Karpas-422 (cell line): ENCODE results near the gene SDK1. TPM values are rescaled to one million over a fixed set of nuclear protein-coding genes. Genes with fewer than 3 reads are reported as not detected.

Experiments used
- DNase-seq: peaks from one replicate; pipeline ENCODE4 v3.0.0-alpha.2; 2015
- H2AFZ ChIP-seq: fragments of 200-600 bp; sonication (generic); 2 replicates; pipeline ENCODE4 v1.6.1; 2014; ENCODE audit warnings: antibody characterized with exemption, low read length, mixed read lengths
- H3K27ac ChIP-seq: fragments of 200-600 bp; sonication (generic); 2 replicates; pipeline ENCODE4 v1.5.1; 2014; ENCODE audit warnings: mild to moderate bottlenecking, low read length, moderate library complexity
- H3K27me3 ChIP-seq: fragments of 200-600 bp; sonication (generic); 2 replicates; pipeline ENCODE4 v1.6.1; 2014; ENCODE audit warnings: low read length, mixed read lengths
- H3K36me3 ChIP-seq: fragments of 200-600 bp; sonication (generic); 2 replicates; pipeline ENCODE4 v1.6.1; 2014; ENCODE audit warnings: low read length, mixed read lengths; ENCODE audit not compliant: insufficient read depth
- H3K4me1 ChIP-seq: fragments of 200-600 bp; sonication (generic); 2 replicates; pipeline ENCODE4 v1.6.1; 2014; ENCODE audit warnings: mild to moderate bottlenecking, low read length, mixed read lengths
- H3K4me2 ChIP-seq: fragments of 200-600 bp; sonication (generic); 2 replicates; pipeline ENCODE4 v1.6.1; 2014; ENCODE audit warnings: low read length, low read depth, mild to moderate bottlenecking; ENCODE audit not compliant: poor library complexity, severe bottlenecking
- H3K4me3 ChIP-seq: fragments of 200-600 bp; sonication (generic); 2 replicates; pipeline ENCODE4 v1.5.1; 2014; ENCODE audit warnings: mild to moderate bottlenecking, antibody characterized with exemption, low read length, mixed read lengths
- H3K79me2 ChIP-seq: fragments of 200-600 bp; sonication (generic); 2 replicates; pipeline ENCODE4 v1.6.1; 2014; ENCODE audit warnings: mild to moderate bottlenecking, low read length, mixed read lengths
- H3K9ac ChIP-seq: fragments of 200-600 bp; sonication (generic); 2 replicates; pipeline ENCODE4 v1.6.0; 2014; ENCODE audit warnings: low read length
- H3K9me2 ChIP-seq: fragments of 200-600 bp; sonication (generic), shearing (Covaris generic); replicated peaks from 2 replicates; pipeline ENCODE4 v1.6.0; 2014; ENCODE audit warnings: mild to moderate bottlenecking, low read length, moderate library complexity; ENCODE audit not compliant: insufficient read depth
- H3K9me3 ChIP-seq: fragments of 300-700, 200-600 bp; sonication (generic); 2 replicates; pipeline ENCODE4 v1.6.1; 2014; ENCODE audit warnings: low read length, mixed read lengths
- H4K20me1 ChIP-seq: fragments of 200-600 bp; sonication (generic); 2 replicates; pipeline ENCODE4 v1.6.1; 2014; ENCODE audit warnings: mild to moderate bottlenecking, antibody characterized with exemption, low read length, low read depth; ENCODE audit not compliant: insufficient read depth
- total RNA-seq: library from RNA; depleted of rRNA; stranded (reverse); fragments of >200 nt; shearing (Covaris generic); gene quantifications from 2 replicates; pipeline ENCODE4 v1.2.3, GENCODE V29; 2014; ENCODE audit warnings: low replicate concordance

SDK1 gene
- total RNA-seq, 1 experiment from 2014 or later = not detected

DNA sequence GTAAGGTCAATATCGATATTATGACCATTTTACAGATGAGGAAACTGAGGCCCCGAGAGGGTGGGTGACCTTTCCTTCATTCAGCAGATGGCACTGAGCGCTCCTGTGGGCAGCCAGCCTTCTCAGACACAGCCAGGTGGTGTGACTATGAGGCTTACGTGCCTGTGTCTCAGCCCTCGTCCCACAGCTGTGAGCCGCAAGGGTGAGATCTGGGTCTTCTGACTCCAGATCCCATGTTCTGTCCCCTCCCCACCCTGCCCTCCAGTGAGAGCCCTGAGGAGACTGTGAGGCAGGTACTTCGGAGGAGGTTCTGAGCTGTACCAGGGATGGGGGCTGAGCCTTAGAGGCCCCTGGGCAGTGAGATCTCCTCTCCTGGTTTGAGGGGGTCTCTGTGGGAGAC, 767.2 kb downstream of the SDK1 start:
- no peak overlapping the region for H3K9ac ChIP-seq
- H3K9me3 ChIP-seq = no peaks in the 10 kb centered on the region
- H3K9me2 ChIP-seq = no peaks in the 10 kb centered on the region
- H3K4me3 ChIP-seq = no peak overlapping the region
- H4K20me1 ChIP-seq = no peaks in the 10 kb centered on the region
- H3K79me2 ChIP-seq = no peaks in the 10 kb centered on the region
- H3K4me2 ChIP-seq = no peak overlapping the region
- H3K36me3 ChIP-seq = no peaks in the 10 kb centered on the region
- H2AFZ ChIP-seq = no peak overlapping the region
- DNase-seq = no peak
- H3K27ac ChIP-seq = no peak overlapping the region
- no peaks in the 10 kb centered on the region for H3K4me1 ChIP-seq
- H3K27me3 ChIP-seq = no peaks in the 10 kb centered on the region

DNA sequence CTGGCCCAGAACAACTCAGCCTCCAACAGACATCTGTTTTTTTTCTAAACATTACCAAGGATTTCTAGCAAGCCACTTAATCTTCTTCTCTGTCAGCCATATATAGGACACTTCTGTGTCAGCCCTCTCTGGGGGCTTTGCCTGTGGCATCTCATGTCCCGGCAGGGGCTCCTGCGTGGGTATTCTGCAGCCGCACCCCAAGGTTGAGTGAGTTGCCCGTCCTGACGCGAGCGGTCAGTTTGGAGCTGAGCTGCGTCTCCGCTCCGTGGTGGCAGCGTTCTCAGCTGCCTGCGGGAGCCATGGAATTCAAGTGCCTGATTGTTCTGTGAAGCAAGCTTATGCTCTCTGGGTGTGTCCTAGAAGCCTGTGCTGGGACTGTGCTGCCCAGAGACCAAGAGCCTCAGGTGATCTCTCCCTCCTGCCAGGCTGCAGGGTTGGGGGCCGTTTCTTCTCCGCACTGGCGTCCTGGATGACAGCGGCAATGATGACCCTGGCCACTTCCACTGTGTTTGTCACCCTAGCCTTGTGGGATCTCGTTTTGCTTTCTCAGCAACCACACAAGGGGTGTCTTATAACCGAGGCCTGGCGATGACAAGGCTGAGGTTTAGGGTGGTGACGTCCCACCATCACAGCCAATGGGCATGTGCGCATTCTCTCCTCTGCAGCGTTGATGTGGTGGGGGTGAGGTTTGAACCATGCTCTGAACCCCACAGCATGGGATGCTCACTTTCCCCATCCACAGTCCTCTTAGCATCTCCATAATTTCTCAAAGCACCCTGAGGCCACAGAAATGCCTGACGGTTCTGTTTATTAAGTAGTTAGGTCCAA, 768.4 kb downstream of the SDK1 start:
- Histone ChIP-seq H3K9me2 (no peaks in the 10 kb centered on the region), H3K9ac (no peak overlapping the region), H3K27me3 (no peaks in the 10 kb centered on the region), H3K9me3 (no peaks in the 10 kb centered on the region), H3K4me3 (no peak overlapping the region), H2AFZ (no peak overlapping the region), H3K79me2 (no peaks in the 10 kb centered on the region), H3K4me2 (no peak overlapping the region), H3K27ac (no peak overlapping the region), H3K4me1 (no peaks in the 10 kb centered on the region), H3K36me3 (no peaks in the 10 kb centered on the region), H4K20me1 (no peaks in the 10 kb centered on the region)
- DNase-seq = no peak

DNA sequence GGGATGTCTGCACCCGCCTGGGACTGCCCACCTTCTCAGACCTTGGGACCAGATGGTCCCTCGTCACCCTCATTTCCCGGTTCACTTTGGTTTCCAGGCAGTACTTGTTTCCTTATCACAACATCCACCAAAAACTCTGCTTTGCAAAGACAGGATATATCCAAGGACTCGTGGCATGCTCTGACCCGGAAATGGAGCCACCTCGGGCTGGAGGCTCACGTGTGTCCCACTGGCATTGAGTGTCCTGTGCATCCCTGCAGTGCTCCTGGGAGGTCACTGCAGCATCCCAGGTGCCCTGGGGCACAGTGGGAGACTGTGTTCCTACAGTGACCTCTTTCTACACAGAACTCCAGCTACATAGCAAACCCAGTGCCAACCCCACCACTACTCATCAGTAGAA, 769.2 kb downstream of the SDK1 start:
- Histone ChIP-seq H3K9ac (no peak overlapping the region), H3K4me3 (no peak overlapping the region), H3K27me3 (no peaks in the 10 kb centered on the region), H4K20me1 (no peaks in the 10 kb centered on the region), H2AFZ (no peak overlapping the region), H3K36me3 (no peaks in the 10 kb centered on the region), H3K4me1 (no peaks in the 10 kb centered on the region), H3K9me3 (no peaks in the 10 kb centered on the region), H3K27ac (no peak overlapping the region), H3K9me2 (no peaks in the 10 kb centered on the region), H3K79me2 (no peaks in the 10 kb centered on the region), H3K4me2 (no peak overlapping the region)
- DNase-seq = no peak

GRCh38 chr7:4071370-4072058, 770.5 kb downstream of the SDK1 start:
- no peaks in the 10 kb centered on the region for H4K20me1 ChIP-seq
- no peak overlapping the region for H3K4me2 ChIP-seq
- no peak overlapping the region for H3K27ac ChIP-seq
- H3K4me3 ChIP-seq = no peak overlapping the region
- H3K9me3 ChIP-seq = no peaks in the 10 kb centered on the region
- H3K9ac ChIP-seq = no peak overlapping the region
- no peak for DNase-seq
- no peaks in the 10 kb centered on the region for H3K4me1 ChIP-seq
- no peaks in the 10 kb centered on the region for H3K79me2 ChIP-seq
- H3K36me3 ChIP-seq = no peaks in the 10 kb centered on the region
- H2AFZ ChIP-seq = no peak overlapping the region
- no peaks in the 10 kb centered on the region for H3K27me3 ChIP-seq
- H3K9me2 ChIP-seq = no peaks in the 10 kb centered on the region

- Histone ChIP-seq H3K4me3 (no peak overlapping the region), H3K4me2 (no peak overlapping the region), H3K9ac (no peak overlapping the region), H3K9me2 (no peaks in the 10 kb centered on the region), H3K9me3 (no peaks in the 10 kb centered on the region), H3K79me2 (no peaks in the 10 kb centered on the region), H3K4me1 (no peaks in the 10 kb centered on the region), H3K36me3 (no peaks in the 10 kb centered on the region), H4K20me1 (no peaks in the 10 kb centered on the region), H3K27me3 (no peaks in the 10 kb centered on the region), H2AFZ (no peak overlapping the region), H3K27ac (no peak overlapping the region)
- DNase-seq = no peak
These were observed 771.3 kb downstream of the SDK1 start for GRCh38 chr7:4072161-4072925.

DNA sequence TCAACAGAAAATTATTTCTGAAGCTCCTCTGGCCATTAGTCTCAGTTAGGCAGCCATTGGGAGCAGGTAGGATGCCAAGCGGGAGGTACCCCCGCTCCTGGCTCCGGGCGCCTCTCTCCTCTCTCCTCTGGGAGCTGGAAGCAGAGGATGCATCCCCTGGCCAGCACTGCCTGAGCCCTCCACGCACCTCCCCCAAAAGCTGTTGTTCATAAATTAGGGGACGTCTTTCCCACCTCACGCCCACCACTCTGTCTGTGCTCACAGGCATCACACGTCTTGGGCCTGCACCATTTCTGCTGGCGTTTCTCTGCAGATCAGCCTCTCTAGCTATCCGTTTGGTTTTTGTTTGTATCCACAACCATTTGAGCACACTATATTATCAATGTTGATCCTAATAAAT, 772.0 kb downstream of the SDK1 start:
- DNase-seq = no peak
- no peaks in the 10 kb centered on the region for H3K9me3 ChIP-seq
- no peaks in the 10 kb centered on the region for H3K79me2 ChIP-seq
- no peak overlapping the region for H3K4me2 ChIP-seq
- H3K27ac ChIP-seq = no peak overlapping the region
- no peaks in the 10 kb centered on the region for H3K27me3 ChIP-seq
- H3K36me3 ChIP-seq = no peaks in the 10 kb centered on the region
- H3K4me3 ChIP-seq = no peak overlapping the region
- H2AFZ ChIP-seq = no peak overlapping the region
- no peaks in the 10 kb centered on the region for H3K4me1 ChIP-seq
- H4K20me1 ChIP-seq = no peaks in the 10 kb centered on the region
- no peaks in the 10 kb centered on the region for H3K9me2 ChIP-seq
- no peak overlapping the region for H3K9ac ChIP-seq

DNA sequence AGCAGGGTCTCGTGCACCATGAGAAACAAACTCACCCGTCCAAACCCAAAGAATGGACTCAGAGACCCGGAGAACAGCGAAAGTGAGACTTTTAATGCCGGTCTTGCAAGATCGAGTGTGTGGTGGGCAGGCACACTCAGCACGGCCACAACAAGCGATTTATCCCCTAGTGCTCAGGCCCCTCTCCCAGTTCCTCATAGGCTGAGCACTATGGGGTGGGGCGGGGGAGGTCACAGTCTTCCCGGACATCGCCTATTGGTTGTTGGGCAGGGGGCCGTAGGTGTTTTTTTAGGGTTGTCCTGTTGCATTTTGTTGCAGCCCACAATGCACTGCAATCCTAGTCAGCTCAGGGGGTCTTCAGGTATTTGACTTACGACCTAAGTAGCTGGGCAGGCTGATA, 772.7 kb downstream of the SDK1 start:
- H2AFZ ChIP-seq = no peak overlapping the region
- no peak overlapping the region for H3K4me3 ChIP-seq
- DNase-seq = no peak
- H3K9me2 ChIP-seq = no peaks in the 10 kb centered on the region
- H3K4me2 ChIP-seq = no peak overlapping the region
- H3K36me3 ChIP-seq = no peaks in the 10 kb centered on the region
- no peaks in the 10 kb centered on the region for H3K9me3 ChIP-seq
- no peaks in the 10 kb centered on the region for H3K79me2 ChIP-seq
- no peaks in the 10 kb centered on the region for H3K4me1 ChIP-seq
- H3K9ac ChIP-seq = no peak overlapping the region
- no peak overlapping the region for H3K27ac ChIP-seq
- H4K20me1 ChIP-seq = no peaks in the 10 kb centered on the region
- no peaks in the 10 kb centered on the region for H3K27me3 ChIP-seq

DNA sequence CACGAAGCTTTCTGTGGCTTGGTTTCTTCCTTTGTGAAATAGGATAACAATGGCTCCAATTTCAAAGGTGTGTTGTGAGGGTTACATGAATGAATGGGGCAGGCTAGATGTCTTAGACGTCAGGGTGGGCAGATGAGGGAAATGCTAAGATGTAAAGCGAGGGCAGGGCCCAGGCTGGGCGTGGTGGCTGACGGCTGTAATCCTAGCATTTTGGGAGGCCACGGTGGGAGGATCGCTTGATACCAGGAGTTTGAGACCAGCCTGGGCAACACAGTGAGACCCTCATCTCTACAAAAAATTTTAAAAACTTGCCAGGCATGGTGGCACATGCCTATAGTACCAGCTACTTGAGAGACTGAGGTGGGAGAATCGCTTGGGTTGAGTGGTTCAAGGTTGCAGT, 773.4 kb downstream of the SDK1 start:
- no peaks in the 10 kb centered on the region for H3K9me2 ChIP-seq
- H3K9ac ChIP-seq = no peak overlapping the region
- H3K4me3 ChIP-seq = no peak overlapping the region
- H3K4me2 ChIP-seq = no peak overlapping the region
- H3K27me3 ChIP-seq = no peaks in the 10 kb centered on the region
- no peak for DNase-seq
- H4K20me1 ChIP-seq = no peaks in the 10 kb centered on the region
- H3K27ac ChIP-seq = no peak overlapping the region
- H3K4me1 ChIP-seq = no peaks in the 10 kb centered on the region
- no peaks in the 10 kb centered on the region for H3K9me3 ChIP-seq
- H2AFZ ChIP-seq = no peak overlapping the region
- no peaks in the 10 kb centered on the region for H3K79me2 ChIP-seq
- no peaks in the 10 kb centered on the region for H3K36me3 ChIP-seq
